Gastroesophageal sphincter (tissue), 4 donors: ENCODE measurements around the gene CHST13. TPM values are rescaled to one million over a fixed set of nuclear protein-coding genes. Genes with fewer than 3 reads are reported as not detected.

ENCODE experiments used
- ATAC-seq: fragments of 150-250 bp; one replicate; pipeline ENCODE4 v1.9.1; 2016; ENCODE audit warnings: mild to moderate bottlenecking, moderate library complexity
- H3K27ac ChIP-seq, 4 donors: fragments of 200-600 bp; sonication (generic) in 3 of 4; 1 replicate in 3 of 4; 2 replicates in 1 of 4; pipeline ENCODE4 v1.5.1; 2016 to 2019
- H3K27me3 ChIP-seq: fragments of 200-600 bp; sonication (generic); one replicate; pipeline ENCODE4 v1.5.1; 2019
- H3K36me3 ChIP-seq, 2 donors: fragments of 200-600 bp; sonication (generic); one replicate each; pipeline ENCODE4 v1.5.1; 2019; ENCODE audit warnings: control low read depth in 1 of 2
- H3K4me1 ChIP-seq, 3 donors: fragments of 200-600 bp; sonication (generic); 1 replicate in 2 of 3; 2 replicates in 1 of 3; pipeline ENCODE4 v1.5.1; 2016 to 2019; ENCODE audit warnings: control low read depth in 2 of 3
- H3K4me3 ChIP-seq, 2 donors: fragments of 200-600 bp; sonication (generic); one replicate each; pipeline ENCODE4 v1.5.1; 2019; ENCODE audit warnings: mild to moderate bottlenecking in 1 of 2, moderate library complexity in 1 of 2
- H3K9me3 ChIP-seq, 3 donors: fragments of 200-600 bp; sonication (generic); one replicate each; pipeline ENCODE4 v1.5.1; 2017 to 2019; ENCODE audit warnings: control low read depth in 2 of 3
- CTCF ChIP-seq, 4 experiments: fragments of 200-600 bp in 2 of 4; fragments of 450-650 bp in 2 of 4; sonication (generic) in 1 of 4; IDR thresholded peaks; one replicate each; pipeline ENCODE4 v1.5.1; 2017 to 2019; ENCODE audit warnings: antibody characterized with exemption in 4 of 4, mild to moderate bottlenecking in 2 of 4, moderate library complexity in 2 of 4
- EP300 ChIP-seq: sonication (generic); formaldehyde crosslinking; IDR thresholded peaks from one replicate; pipeline ENCODE4 v1.6.1; 2017; ENCODE audit warnings: antibody characterized with exemption, mild to moderate bottlenecking
- POLR2A ChIP-seq, 2 donors: fragments of 450-650 bp; IDR thresholded peaks; one replicate each; pipeline ENCODE4 v1.6.1; 2017; ENCODE audit warnings: antibody characterized with exemption in 2 of 2, mild to moderate bottlenecking in 2 of 2, moderate library complexity in 1 of 2
- POLR2AphosphoS5 ChIP-seq: sonication (generic); formaldehyde crosslinking; IDR thresholded peaks from one replicate; pipeline ENCODE4 v1.6.1; 2017; ENCODE audit warnings: antibody characterized with exemption
- WGBS, 2 donors: methylation state at CpG; one replicate each; pipeline ENCODE4 v1.1.5; 2018; ENCODE audit warnings: low coverage in 1 of 2; 5-methylcytosine and 5-hydroxymethylcytosine counted together
- total RNA-seq, 4 donors: library from RNA; depleted of rRNA; stranded (reverse); fragments of >200 nt; gene quantifications; one replicate each; pipeline ENCODE4 v1.1.0, GENCODE V29; 2016

Gene CHST13
- total RNA-seq, 4 donors from 2014 or later = 0.52 to 1.4 (median 0.81) TPM; not detected in 1

GRCh38 chr3:126480206-126480605 lies 43.7 kb upstream of the CHST13 start:
- no peak for ATAC-seq
- H3K27ac ChIP-seq = no peak overlapping the region
- WGBS, 2 donors = 93% methylated on average over 3 of the region's 5 CpGs

GRCh38 chr3:126480861-126481260 lies 43.1 kb upstream of the CHST13 start:
- no peak for ATAC-seq
- no peak overlapping the region for H3K27ac ChIP-seq

More at GRCh38 chr3:126480206-126480605, 43.7 kb upstream of the CHST13 start:
- H3K36me3 ChIP-seq = no peaks in the 10 kb centered on the region
- no peaks in the 10 kb centered on the region for H3K27me3 ChIP-seq
- no peak for TF ChIP-seq CTCF (IDR thresholded peaks at IDR 0.05)
- no peak for TF ChIP-seq EP300
- no peak for TF ChIP-seq POLR2A (IDR thresholded peaks at IDR 0.05)
- TF ChIP-seq POLR2AphosphoS5 = no peak
- no peak overlapping the region for H3K4me3 ChIP-seq
- H3K9me3 ChIP-seq = no peaks in the 10 kb centered on the region
- H3K4me1 ChIP-seq = peaks cover 0 to 9% (median 0%) of the 10 kb centered on the region in 3 donors

GRCh38 chr3:126481808-126482502 lies 42.0 kb upstream of the CHST13 start:
- peaks cover 0 to 2% (median 0%) of the 10 kb centered on the region in 3 donors for H3K4me1 ChIP-seq
- TF ChIP-seq EP300 (no peak), POLR2A (IDR thresholded peaks at IDR 0.05) (no peak), CTCF (IDR thresholded peaks at IDR 0.05) (no peak), POLR2AphosphoS5 (no peak)
- no peaks in the 10 kb centered on the region for H3K27me3 ChIP-seq
- no peak overlapping the region for H3K27ac ChIP-seq
- H3K9me3 ChIP-seq = no peaks in the 10 kb centered on the region
- no peaks in the 10 kb centered on the region for H3K36me3 ChIP-seq
- ATAC-seq = peak; percentile 2
- H3K4me3 ChIP-seq = no peak overlapping the region
- WGBS, 2 donors = 83 to 93% methylated on average over 5 to 7 of the region's 16 CpGs

More at GRCh38 chr3:126480861-126481260, 43.1 kb upstream of the CHST13 start:
- Histone ChIP-seq H3K4me1 (peaks cover 0 to 9% (median 0%) of the 10 kb centered on the region in 3 donors), H3K36me3 (no peaks in the 10 kb centered on the region), H3K4me3 (no peak overlapping the region), H3K9me3 (no peaks in the 10 kb centered on the region), H3K27me3 (no peaks in the 10 kb centered on the region)
- 0 to 47% methylated on average over 1 to 6 of the region's 8 CpGs for WGBS, 2 donors
- no peak for TF ChIP-seq CTCF (IDR thresholded peaks at IDR 0.05)
- TF ChIP-seq POLR2AphosphoS5 = no peak
- no peak for TF ChIP-seq POLR2A (IDR thresholded peaks at IDR 0.05)
- TF ChIP-seq EP300 = no peak

- no peaks in the 10 kb centered on the region for H3K9me3 ChIP-seq
- no peak for ATAC-seq
- no peaks in the 10 kb centered on the region for H3K36me3 ChIP-seq
- no peak overlapping the region for H3K27ac ChIP-seq
- no peaks in the 10 kb centered on the region for H3K27me3 ChIP-seq
- no peak overlapping the region for H3K4me3 ChIP-seq
- 81 to 94% methylated on average over 7 to 14 of the region's 15 CpGs for WGBS, 2 donors
- H3K4me1 ChIP-seq = no peaks in the 10 kb centered on the region
- TF ChIP-seq EP300 (no peak), POLR2A (IDR thresholded peaks at IDR 0.05) (no peak), CTCF (IDR thresholded peaks at IDR 0.05) (no peak), POLR2AphosphoS5 (no peak)
Observed at GRCh38 chr3:126482503-126483255, 41.3 kb upstream of the CHST13 start.
